Thyroid gland (tissue), 4 donors: Measurements from ENCODE around the gene KIAA0930.

ENCODE experiments used
- CTCF ChIP-seq, 6 experiments: fragments of 200-600 bp in 3 of 6; fragments of 450-650 bp in 3 of 6; sonication (generic) in 3 of 6; IDR thresholded peaks; one replicate each; pipeline ENCODE4 v1.5.1; 2016 to 2019; ENCODE audit warnings: antibody characterized with exemption in 6 of 6, mild to moderate bottlenecking in 2 of 6, inconsistent platforms in 1 of 6, moderate library complexity in 1 of 6
- POLR2A ChIP-seq, 2 donors: fragments of 450-650 bp; IDR thresholded peaks; one replicate each; pipeline ENCODE4 v1.6.1; 2017; ENCODE audit warnings: antibody characterized with exemption in 2 of 2, mild to moderate bottlenecking in 2 of 2, moderate library complexity in 1 of 2

GRCh38 chr22:45238076-45238956 is 2.4 kb downstream of the KIAA0930 start:
- TF ChIP-seq CTCF (IDR thresholded peaks at IDR 0.05): no peak
- TF ChIP-seq POLR2A (IDR thresholded peaks at IDR 0.05): no peak
